ENCODE measurements around the gene ELN.

- TF ChIP-seq OTX1 (CRISPR knock-in tag; IDR thresholded peaks at IDR 0.05) (no peak), AFF1 (IDR thresholded peaks at IDR 0.05; ENCODE audit: low read depth in 1 of 2, partially characterized antibody in 2 of 2) (no peak), POLR2AphosphoS2 (IDR thresholded peaks at IDR 0.05; ENCODE audit: low read length) (no peak), NFIC (IDR thresholded peaks at IDR 0.05) (no peak), CTCF (IDR thresholded peaks at IDR 0.05 in 2 of 3, conservative IDR thresholded peaks at IDR 0.05 in 1 of 3; ENCODE audit: insufficient read depth in 2 of 3, low read depth in 1 of 3, low read length in 3 of 3) (no peak), EZH2 (IDR thresholded peaks at IDR 0.05; ENCODE audit: borderline replicate concordance, low read depth, low read length) (no peak), ZNF507 (tag; conservative IDR thresholded peaks at IDR 0.05) (no peak), ZKSCAN1 (IDR thresholded peaks at IDR 0.05; ENCODE audit: low read depth, low read length) (no peak), ADNP (tag; IDR thresholded peaks at IDR 0.05) (no peak)
Observed at GRCh38 chr7:74074770-74075169, 46.8 kb downstream of the ELN start.
